GM10266 (cell line): ENCODE results near the gene CCDC117.
"Not testable (repeated sequence)": the region's sequence is repeated elsewhere in the genome, so short reads cannot be mapped to it uniquely, and the experiment has no call there.

ENCODE experiments used
- DNase-seq: peaks from one replicate; pipeline ENCODE4 v3.0.0; 2012; ENCODE audit errors: extremely low spot score
- CTCF ChIP-seq: IDR thresholded peaks from 2 replicates; pipeline ENCODE4 v1.5.1; 2012; ENCODE audit warnings: mild to moderate bottlenecking, low read depth; ENCODE audit not compliant: control insufficient read depth, insufficient read depth; ENCODE audit errors: missing control alignments

The CCDC117 gene

DNA sequence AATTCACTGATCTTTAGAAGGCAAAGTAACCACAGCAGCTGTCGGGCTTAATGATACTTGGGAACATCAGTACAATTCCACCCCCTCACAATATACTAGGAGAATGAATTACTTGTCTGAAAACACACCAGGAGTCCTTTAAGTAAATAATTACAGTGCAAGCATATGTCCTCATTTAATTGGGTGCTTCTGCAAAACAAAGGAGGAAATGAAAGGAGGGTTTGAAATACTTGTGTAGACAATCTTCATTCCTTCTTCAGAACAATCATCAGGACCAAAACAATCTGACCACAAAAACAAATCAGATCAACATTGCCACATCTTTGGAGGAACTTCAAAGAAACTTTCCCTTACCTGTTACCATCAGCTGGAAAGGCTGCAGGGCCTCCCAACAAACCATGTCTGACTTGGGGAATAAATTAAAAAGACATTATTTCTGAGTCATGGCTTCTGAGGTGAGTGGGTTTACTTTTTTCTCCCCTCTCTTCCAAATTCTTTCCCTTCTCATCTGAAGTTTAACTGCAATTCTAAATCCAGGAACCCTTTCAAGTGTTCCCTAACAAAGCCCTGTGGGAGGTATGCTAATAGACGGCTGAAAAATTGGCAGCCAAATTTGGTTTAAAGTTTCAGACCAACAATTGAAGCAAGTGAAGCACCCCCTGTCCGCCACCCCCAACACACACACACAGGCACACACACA is 12.5 kb upstream of the CCDC117 start:
- TF ChIP-seq CTCF, result no peak
- no peak for DNase-seq

GRCh38 chr22:28761449-28761755 is 11.1 kb upstream of the CCDC117 start:
- no peak for TF ChIP-seq CTCF
- DNase-seq, result no peak

GRCh38 chr22:28762000-28762399 is 10.5 kb upstream of the CCDC117 start:
- DNase-seq, result not testable (repeated sequence)

DNA sequence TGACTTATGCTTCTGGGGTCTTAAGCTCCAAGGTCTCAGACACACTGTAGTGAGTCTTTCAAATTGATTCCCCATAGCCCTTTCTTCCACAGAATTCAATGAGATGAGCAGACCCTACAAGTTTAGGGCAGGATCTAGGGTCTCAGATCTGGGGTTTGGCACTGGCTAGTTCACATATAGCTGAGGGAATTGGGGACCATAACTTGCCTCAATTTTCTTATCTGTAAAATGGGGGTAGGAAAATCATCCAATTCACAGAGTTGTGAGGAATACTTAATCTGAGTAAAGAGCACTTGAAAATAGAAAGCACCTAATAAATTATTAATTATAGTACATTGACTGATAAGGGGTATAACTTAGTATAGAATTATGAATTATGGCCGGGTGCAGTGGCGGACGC is 5.9 kb upstream of the CCDC117 start:
- no peak for DNase-seq
- TF ChIP-seq CTCF, result no peak

- DNase-seq, result no peak
- no peak for TF ChIP-seq CTCF
Measured at GRCh38 chr22:28768701-28769393, 3.6 kb upstream of the CCDC117 start.

DNA sequence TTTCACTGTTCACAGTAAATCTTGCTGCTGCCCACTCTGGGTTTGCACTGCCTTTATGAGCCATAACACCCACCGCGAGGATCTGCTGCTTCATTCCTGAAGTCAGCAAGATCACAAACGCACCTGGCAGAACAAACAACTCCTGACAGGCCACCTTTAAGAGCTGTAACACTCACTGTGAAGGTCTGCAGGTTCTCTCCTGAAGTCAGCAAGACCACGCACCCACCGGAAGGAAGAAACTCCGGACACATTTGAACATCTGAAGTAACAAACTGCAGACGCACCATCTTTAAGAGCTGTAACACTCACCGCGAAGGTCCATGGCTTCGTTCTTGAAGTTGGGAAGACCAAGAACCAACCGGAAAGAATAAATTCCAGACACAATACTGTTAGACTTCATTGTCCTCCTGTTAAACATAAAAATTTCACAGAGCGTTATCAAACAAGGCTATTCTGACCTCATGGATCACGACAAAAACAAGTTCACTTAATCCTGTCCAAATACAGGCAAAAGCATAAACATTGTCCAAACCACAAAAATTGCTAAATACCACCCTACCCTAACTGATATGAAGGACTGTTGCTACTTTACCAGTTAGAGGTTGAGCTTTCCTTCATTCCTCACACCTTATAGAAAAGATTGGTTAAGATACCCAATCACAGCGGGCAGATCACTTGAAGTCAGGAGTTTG is 3.0 kb upstream of the CCDC117 start:
- no peak for TF ChIP-seq CTCF
- no peak for DNase-seq

DNA sequence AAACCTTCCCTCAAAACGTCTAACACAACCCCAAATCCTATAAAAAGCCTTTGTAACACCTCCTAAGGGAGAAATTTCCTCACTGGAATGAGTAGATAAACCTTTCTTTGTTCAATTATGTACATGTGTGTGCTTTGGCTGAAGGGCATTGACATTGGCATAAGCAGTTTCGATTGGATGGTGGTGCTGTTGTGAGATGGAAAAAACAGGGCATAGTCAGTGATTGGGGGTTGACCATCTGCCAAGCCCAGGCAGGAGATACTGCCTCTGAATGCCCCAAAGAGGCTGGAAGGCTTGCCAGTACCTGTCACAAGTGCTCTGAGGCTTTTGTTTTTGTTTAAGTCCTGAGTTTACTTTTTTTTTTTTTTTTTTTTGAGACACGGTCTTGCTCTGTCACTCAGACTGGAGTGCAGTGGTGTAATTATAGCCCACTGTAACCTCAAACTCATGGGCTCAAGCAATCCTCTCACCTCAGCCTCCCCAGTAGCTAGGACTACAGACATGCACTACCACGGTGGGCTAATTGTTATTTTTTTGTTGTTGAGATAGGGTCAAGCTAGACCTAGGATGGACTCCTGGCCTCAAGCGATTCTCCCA is 1.2 kb upstream of the CCDC117 start:
- no peak for TF ChIP-seq CTCF
- DNase-seq, result no peak
